PC-3 (cell line): Measurements from ENCODE around the gene ACTL10. TPM values are rescaled to one million over a fixed set of nuclear protein-coding genes. Genes with fewer than 3 reads are reported as not detected.
A peak's percentile ranks its signal among the peaks of the same experiment; 100 is the strongest.

Experiments
- ATAC-seq: fragments of 200-7000 bp; cut with Tn5 transposase; 2 replicates; pipeline ENCODE4 v1.9.1; 2020; ENCODE audit warnings: mild to moderate bottlenecking, moderate library complexity
- BruUV-seq: library from RNA; stranded (reverse); fragments of 400-500 nt; replicated peaks from 2 replicates; lab custom pipeline; 2021; lab: Mats Ljungman, UMichigan
- CTCF ChIA-PET: fragments of 300-600 bp; sonication (Branson Sonifier 250); formaldehyde crosslinking; loops from one replicate; lab custom pipeline; 2022; ENCODE audit warnings: antibody characterized with exemption; lab: Charles Lee
- POLR2A ChIA-PET: fragments of 300-600 bp; sonication (Branson Sonifier 250); formaldehyde crosslinking; loops from one replicate; lab custom pipeline; 2022; ENCODE audit warnings: antibody characterized with exemption; ENCODE audit not compliant: unreplicated experiment; lab: Charles Lee
- DNase-seq: peaks from one replicate; pipeline ENCODE4 v3.0.0-alpha.2; 2015
- H2AFZ ChIP-seq: fragments of 300-600 bp; sonication (generic); 2 replicates; pipeline ENCODE4 v1.6.0; 2016; ENCODE audit warnings: antibody characterized with exemption, low read length
- H3F3A ChIP-seq: fragments of 300-600 bp; sonication (generic); one replicate; pipeline ENCODE4 v1.6.0; 2017; ENCODE audit warnings: antibody characterized with exemption, low read length, control low read depth, mild to moderate bottlenecking; ENCODE audit not compliant: unreplicated experiment
- H3K27ac ChIP-seq: fragments of 300-600 bp; sonication (generic); 2 replicates; pipeline ENCODE4 v1.5.1; 2016; ENCODE audit warnings: mild to moderate bottlenecking, low read length
- H3K27me3 ChIP-seq: fragments of 300-600 bp; sonication (generic); 2 replicates; pipeline ENCODE4 v1.6.1; 2016; ENCODE audit warnings: low read length, mixed read lengths
- H3K36me3 ChIP-seq: fragments of 300-600 bp; sonication (generic); 2 replicates; pipeline ENCODE4 v1.6.1; 2016; ENCODE audit warnings: low read depth, mixed run types, low read length, mixed read lengths
- H3K4me1 ChIP-seq: fragments of 300-600 bp; sonication (generic); 2 replicates; pipeline ENCODE4 v1.5.1; 2016; ENCODE audit warnings: low read length; ENCODE audit not compliant: insufficient read depth
- H3K4me2 ChIP-seq: fragments of 300-600 bp; sonication (generic); 2 replicates; pipeline ENCODE4 v1.6.0; 2016; ENCODE audit warnings: low read length
- H3K4me3 ChIP-seq: fragments of 300-600 bp; sonication (generic); 2 replicates; pipeline ENCODE4 v1.5.1; 2016; ENCODE audit warnings: mild to moderate bottlenecking, low read length, mixed read lengths
- H3K79me2 ChIP-seq: fragments of 300-600 bp; sonication (generic); 2 replicates; pipeline ENCODE4 v1.6.1; 2017; ENCODE audit warnings: low read length, mixed read lengths
- H3K9ac ChIP-seq: fragments of 300-600 bp; sonication (generic); 2 replicates; pipeline ENCODE4 v1.6.0; 2016; ENCODE audit warnings: mild to moderate bottlenecking, low read length
- H3K9me2 ChIP-seq: fragments of 300-600 bp; sonication (generic); replicated peaks from 2 replicates; pipeline ENCODE4 v1.6.1; 2016; ENCODE audit warnings: mixed run types, low read length, mixed read lengths
- H3K9me3 ChIP-seq: fragments of 300-600 bp; sonication (generic); 2 replicates; pipeline ENCODE4 v1.6.1; 2016; ENCODE audit warnings: low read length, mixed read lengths
- H4K20me1 ChIP-seq: fragments of 300-600 bp; sonication (generic); 2 replicates; pipeline ENCODE4 v1.6.1; 2016; ENCODE audit warnings: low read length, mixed read lengths
- EZH2 ChIP-seq: fragments of 300-600 bp; sonication (generic); IDR thresholded peaks from one replicate; pipeline ENCODE4 v1.6.1; 2017; ENCODE audit warnings: antibody characterized with exemption, mild to moderate bottlenecking, low read length; ENCODE audit not compliant: unreplicated experiment
- EZH2phosphoT487 ChIP-seq: fragments of 300-600 bp; sonication (generic); IDR thresholded peaks from 2 replicates; pipeline ENCODE4 v1.6.1; 2018; ENCODE audit warnings: mild to moderate bottlenecking, antibody characterized with exemption, low read length, borderline replicate concordance
- intact Hi-C: fragments of 100-400 bp; cut with micrococcal nuclease; formaldehyde crosslinking; loops from 2 replicates; pipeline ENCODE4 v1.9.0; 2023
- total RNA-seq: library from RNA; depleted of rRNA; stranded (reverse); fragments of >200 nt; gene quantifications from 2 replicates; pipeline ENCODE4 v1.2.3, GENCODE V29; 2014
- TF ChIP-seq, protein P1 (sequence below): fragments of 300-600 bp; sonication (generic); conservative IDR thresholded peaks from 2 replicates; pipeline ENCODE4 v1.5.1; 2017; ENCODE audit warnings: antibody characterized with exemption, low read depth, mild to moderate bottlenecking, low read length

ACTL10 gene
- total RNA-seq, 1 experiment from 2014 or later, result 1.6 TPM

DNA sequence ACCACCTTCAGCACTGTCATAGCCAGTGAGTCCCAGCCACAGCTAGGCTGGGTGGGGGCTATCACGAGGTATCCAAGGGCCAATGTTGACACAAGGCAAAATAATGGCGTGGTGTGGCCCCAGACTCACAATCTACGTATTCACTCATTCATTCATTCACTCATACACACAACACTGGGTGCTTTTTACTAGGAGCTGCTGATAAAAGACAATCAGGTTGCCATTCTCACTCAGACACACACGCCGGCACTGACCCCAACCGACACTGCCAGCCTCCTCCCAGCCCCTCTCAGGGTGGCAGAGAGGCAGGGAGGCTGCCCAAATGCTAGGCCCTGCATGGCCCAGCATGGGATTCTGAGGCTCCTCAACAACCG is 6.1 kb upstream of the ACTL10 start:
- no peaks in the 10 kb centered on the region for H3K9me3 ChIP-seq
- H3K4me2 ChIP-seq, result no peak overlapping the region
- H3K27me3 ChIP-seq, result no peaks in the 10 kb centered on the region
- POLR2A ChIA-PET, result no interaction called here
- no peak overlapping the region for H3K27ac ChIP-seq
- intact Hi-C loops, result no loop called here
- no peak overlapping the region for H3K9ac ChIP-seq
- DNase-seq (no peak), ATAC-seq (no peak)
- peaks cover 14% of the 10 kb centered on the region; the same call in 1 of the 2 replicates for H3K4me1 ChIP-seq
- no peaks in the 10 kb centered on the region for H3F3A ChIP-seq
- H3K79me2 ChIP-seq, result no peaks in the 10 kb centered on the region
- no peak for TF ChIP-seq EZH2
- TF ChIP-seq, protein P1, sequence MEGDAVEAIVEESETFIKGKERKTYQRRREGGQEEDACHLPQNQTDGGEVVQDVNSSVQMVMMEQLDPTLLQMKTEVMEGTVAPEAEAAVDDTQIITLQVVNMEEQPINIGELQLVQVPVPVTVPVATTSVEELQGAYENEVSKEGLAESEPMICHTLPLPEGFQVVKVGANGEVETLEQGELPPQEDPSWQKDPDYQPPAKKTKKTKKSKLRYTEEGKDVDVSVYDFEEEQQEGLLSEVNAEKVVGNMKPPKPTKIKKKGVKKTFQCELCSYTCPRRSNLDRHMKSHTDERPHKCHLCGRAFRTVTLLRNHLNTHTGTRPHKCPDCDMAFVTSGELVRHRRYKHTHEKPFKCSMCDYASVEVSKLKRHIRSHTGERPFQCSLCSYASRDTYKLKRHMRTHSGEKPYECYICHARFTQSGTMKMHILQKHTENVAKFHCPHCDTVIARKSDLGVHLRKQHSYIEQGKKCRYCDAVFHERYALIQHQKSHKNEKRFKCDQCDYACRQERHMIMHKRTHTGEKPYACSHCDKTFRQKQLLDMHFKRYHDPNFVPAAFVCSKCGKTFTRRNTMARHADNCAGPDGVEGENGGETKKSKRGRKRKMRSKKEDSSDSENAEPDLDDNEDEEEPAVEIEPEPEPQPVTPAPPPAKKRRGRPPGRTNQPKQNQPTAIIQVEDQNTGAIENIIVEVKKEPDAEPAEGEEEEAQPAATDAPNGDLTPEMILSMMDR, result no peak
- TF ChIP-seq EZH2phosphoT487, result no peak
- no peaks in the 10 kb centered on the region; the same call in 1 of the 2 replicates for H3K36me3 ChIP-seq
- H3K9me2 ChIP-seq, result no peaks in the 10 kb centered on the region
- no peaks in the 10 kb centered on the region for H4K20me1 ChIP-seq
- CTCF ChIA-PET, result no interaction called here
- no peak overlapping the region for H2AFZ ChIP-seq
- BruUV-seq, result no TSS peak
- H3K4me3 ChIP-seq, result no peak overlapping the region

DNA sequence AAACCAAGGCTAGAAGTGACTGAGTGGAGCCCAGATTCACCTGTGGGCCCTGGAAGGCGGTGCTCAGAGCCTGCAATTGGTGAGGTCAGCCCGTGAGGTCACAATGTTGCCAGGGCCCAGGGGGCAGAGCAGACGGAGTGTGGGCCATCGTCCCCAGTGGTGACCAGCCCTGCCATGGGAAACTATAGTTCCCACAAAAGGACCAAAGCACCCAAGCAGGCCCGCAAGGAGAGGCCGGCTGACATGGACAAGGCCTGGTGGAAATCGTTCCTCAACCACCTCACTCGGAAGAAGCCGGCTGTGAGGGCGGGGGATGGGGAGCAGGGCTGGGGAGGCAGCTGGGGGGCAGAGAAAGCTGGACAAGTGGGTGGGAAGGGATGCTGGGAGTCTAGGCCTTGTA is 4.6 kb upstream of the ACTL10 start, which contains the start of gene C20orf144:
TSS of gene C20orf144 (plus strand) at position 156 of the 400 bp plus-strand sequence. CDS start at position 175, 19 bp downstream.
- no peaks in the 10 kb centered on the region for H4K20me1 ChIP-seq
- DNase-seq (no peak), ATAC-seq (no peak)
- H3K79me2 ChIP-seq, result no peaks in the 10 kb centered on the region
- no peaks in the 10 kb centered on the region for H3F3A ChIP-seq
- intact Hi-C loops, result no loop called here
- peaks cover 14% of the 10 kb centered on the region; the same call in 1 of the 2 replicates for H3K4me1 ChIP-seq
- no peak within 1 kb of the TSS for H3K27ac ChIP-seq
- POLR2A ChIA-PET, result no interaction called here
- peak within 1 kb of the TSS; percentile 98 for H3K4me2 ChIP-seq
- peak within 1 kb of the TSS; percentile 73 for H3K9ac ChIP-seq
- CTCF ChIA-PET, result no interaction called here
- no peaks in the 10 kb centered on the region for H3K27me3 ChIP-seq
- TF ChIP-seq EZH2 (no peak), EZH2phosphoT487 (no peak)
- TF ChIP-seq, protein P1, result no peak
- no peaks in the 10 kb centered on the region; the same call in 1 of the 2 replicates for H3K36me3 ChIP-seq
- H3K4me3 ChIP-seq, result peak within 1 kb of the TSS; percentile 81
- no peaks in the 10 kb centered on the region for H3K9me3 ChIP-seq
- BruUV-seq, result no TSS peak
- no peaks in the 10 kb centered on the region for H3K9me2 ChIP-seq
- peak within 1 kb of the TSS; percentile 91 for H2AFZ ChIP-seq
